Caco-2 (cell line): Measurements from ENCODE around the gene DEFB121. TPM values are rescaled to one million over a fixed set of nuclear protein-coding genes. Genes with fewer than 3 reads are reported as not detected.

Experiments used
- BruUV-seq: library from RNA; stranded (reverse); fragments of 400-500 nt; replicated peaks from 2 replicates; lab custom pipeline; 2021; lab: Mats Ljungman, UMichigan
- CTCF ChIA-PET: fragments of 300-600 bp; sonication (Branson Sonifier 250); formaldehyde crosslinking; loops from one replicate; lab custom pipeline; 2022; ENCODE audit warnings: antibody characterized with exemption; lab: Charles Lee
- POLR2A ChIA-PET: fragments of 300-600 bp; sonication (Branson Sonifier 250); formaldehyde crosslinking; loops from one replicate; lab custom pipeline; 2022; ENCODE audit warnings: antibody characterized with exemption; lab: Charles Lee
- DNase-seq, 2 experiments: peaks; one replicate each; pipeline versions ENCODE4 v3.0.0 to v3.0.0-alpha.2; 2020 to 2022
- H3K27me3 ChIP-seq: replicated peaks from 2 replicates; pipeline ENCODE4 v1.6.0; 2011; ENCODE audit warnings: low read length; ENCODE audit not compliant: control insufficient read depth, insufficient read depth
- H3K36me3 ChIP-seq: 2 replicates; pipeline ENCODE4 v1.5.1; 2011; ENCODE audit warnings: low read length; ENCODE audit not compliant: control insufficient read depth, insufficient read depth
- H3K4me1 ChIP-seq: fragments of 250-450 bp; sonication (Bioruptor Pico); 2 replicates; pipeline ENCODE4 v1.5.1; 2020; ENCODE audit warnings: mild to moderate bottlenecking
- H3K4me3 ChIP-seq: 2 replicates; pipeline ENCODE4 v1.5.1; 2011; ENCODE audit warnings: low read depth, mild to moderate bottlenecking, control low read depth, low read length
- H3K9me3 ChIP-seq: fragments of 250-450 bp; sonication (Bioruptor Pico); 2 replicates; pipeline ENCODE4 v1.5.1; 2020; ENCODE audit warnings: mild to moderate bottlenecking, moderate library complexity
- H3K27ac Mint-ChIP-seq: one replicate; pipeline ENCODE4 v1.8.0; 2022; ENCODE audit warnings: mixed read lengths; ENCODE audit not compliant: unreplicated experiment
- H3K27me3 Mint-ChIP-seq: one replicate; pipeline ENCODE4 v1.8.0; 2022; ENCODE audit warnings: mixed read lengths; ENCODE audit not compliant: insufficient read depth, unreplicated experiment
- H3K36me3 Mint-ChIP-seq: one replicate; pipeline ENCODE4 v1.8.0; 2022; ENCODE audit warnings: mild to moderate bottlenecking, mixed read lengths; ENCODE audit not compliant: insufficient read depth, unreplicated experiment
- H3K4me1 Mint-ChIP-seq: one replicate; pipeline ENCODE4 v1.8.0; 2022; ENCODE audit warnings: low read depth, mixed read lengths; ENCODE audit not compliant: unreplicated experiment
- H3K4me3 Mint-ChIP-seq: one replicate; pipeline ENCODE4 v1.8.0; 2022; ENCODE audit warnings: mild to moderate bottlenecking, moderate library complexity, mixed read lengths; ENCODE audit not compliant: unreplicated experiment
- H3K9me3 Mint-ChIP-seq: one replicate; pipeline ENCODE4 v1.8.0; 2022; ENCODE audit warnings: mixed read lengths; ENCODE audit not compliant: unreplicated experiment
- intact Hi-C: fragments of 100-400 bp; cut with micrococcal nuclease; formaldehyde crosslinking; loops from one replicate; pipeline ENCODE4 v1.10.0; 2022; ENCODE audit not compliant: unreplicated experiment
- total RNA-seq: library from RNA; stranded (reverse); gene quantifications from 2 replicates; pipeline ENCODE4 v1.2.3, GENCODE V29; 2022
- TF ChIP-seq, protein P1 (sequence below), 2 experiments: fragments of 200-600 bp in 1 of 2; IDR thresholded peaks; 1 replicate in 1 of 2; 2 replicates in 1 of 2; pipeline versions ENCODE4 v1.5.1 to v1.8.0; 2011 to 2022; ENCODE audit warnings: antibody characterized with exemption in 1 of 2, control low read depth in 1 of 2, inconsistent platforms in 1 of 2, low read depth in 1 of 2, low read length in 1 of 2, mild to moderate bottlenecking in 1 of 2, moderate library complexity in 1 of 2; ENCODE audit not compliant: insufficient read depth in 1 of 2, severe bottlenecking in 1 of 2, unreplicated experiment in 1 of 2

Gene DEFB121
- total RNA-seq, 1 experiment from 2014 or later: not detected

DNA sequence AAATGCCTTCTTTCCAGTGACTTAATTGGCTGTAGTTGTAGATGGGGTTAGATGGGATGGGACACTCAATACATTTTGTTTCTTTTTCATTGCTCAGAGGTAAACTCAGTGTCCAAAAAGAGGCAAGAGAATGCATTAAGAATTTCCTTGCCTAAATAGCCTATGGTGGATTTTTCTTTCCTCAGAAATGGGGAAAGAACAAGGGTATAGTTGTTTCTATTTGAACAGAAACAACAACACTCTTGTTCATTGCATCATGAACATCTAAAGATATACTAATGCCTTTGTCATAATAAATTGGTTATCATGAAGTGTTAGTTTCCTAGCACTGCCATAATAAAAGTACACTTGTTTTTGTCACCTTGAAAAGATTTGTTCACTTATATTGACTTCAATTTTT, 19.8 kb upstream of the DEFB121 start:
- CTCF ChIA-PET: no interaction called here

DNA sequence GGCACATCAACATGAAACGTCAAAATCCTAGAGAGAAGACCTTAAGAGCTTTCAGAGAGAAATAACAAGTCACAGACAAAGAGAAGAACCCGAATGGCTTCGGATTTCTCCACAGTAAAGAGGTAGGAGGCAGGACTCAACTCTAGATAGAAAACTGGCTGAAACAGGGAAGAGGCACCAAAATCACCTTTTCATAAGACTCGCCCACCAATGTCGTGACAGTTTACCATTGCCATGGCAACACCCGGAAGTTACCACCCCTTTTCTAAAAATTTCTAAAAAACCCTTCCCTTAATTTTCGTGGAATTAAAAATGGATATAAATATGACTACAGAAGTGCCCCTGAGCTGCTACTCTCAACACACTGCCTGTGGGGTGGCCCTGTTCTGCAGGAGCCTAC, 12.3 kb upstream of the DEFB121 start:
- no TSS peak for BruUV-seq
- Histone ChIP-seq H3K4me1 (no peaks in the 10 kb centered on the region), H3K4me3 (no peak overlapping the region), H3K9me3 (no peaks in the 10 kb centered on the region; the same call in 1 of the 2 replicates), H3K36me3 (no peaks in the 10 kb centered on the region), H3K27me3 (no peaks in the 10 kb centered on the region)
- ChIA-PET POLR2A (no interaction called here), CTCF (no interaction called here)
- no peak for DNase-seq
- no peaks in the 10 kb centered on the region for H3K9me3 Mint-ChIP-seq
- no peaks in the 10 kb centered on the region for H3K4me1 Mint-ChIP-seq
- no peak overlapping the region for H3K4me3 Mint-ChIP-seq
- no peaks in the 10 kb centered on the region for H3K36me3 Mint-ChIP-seq
- intact Hi-C loops: no loop called here
- H3K27me3 Mint-ChIP-seq: peaks cover 22% of the 10 kb centered on the region
- TF ChIP-seq, protein P1, sequence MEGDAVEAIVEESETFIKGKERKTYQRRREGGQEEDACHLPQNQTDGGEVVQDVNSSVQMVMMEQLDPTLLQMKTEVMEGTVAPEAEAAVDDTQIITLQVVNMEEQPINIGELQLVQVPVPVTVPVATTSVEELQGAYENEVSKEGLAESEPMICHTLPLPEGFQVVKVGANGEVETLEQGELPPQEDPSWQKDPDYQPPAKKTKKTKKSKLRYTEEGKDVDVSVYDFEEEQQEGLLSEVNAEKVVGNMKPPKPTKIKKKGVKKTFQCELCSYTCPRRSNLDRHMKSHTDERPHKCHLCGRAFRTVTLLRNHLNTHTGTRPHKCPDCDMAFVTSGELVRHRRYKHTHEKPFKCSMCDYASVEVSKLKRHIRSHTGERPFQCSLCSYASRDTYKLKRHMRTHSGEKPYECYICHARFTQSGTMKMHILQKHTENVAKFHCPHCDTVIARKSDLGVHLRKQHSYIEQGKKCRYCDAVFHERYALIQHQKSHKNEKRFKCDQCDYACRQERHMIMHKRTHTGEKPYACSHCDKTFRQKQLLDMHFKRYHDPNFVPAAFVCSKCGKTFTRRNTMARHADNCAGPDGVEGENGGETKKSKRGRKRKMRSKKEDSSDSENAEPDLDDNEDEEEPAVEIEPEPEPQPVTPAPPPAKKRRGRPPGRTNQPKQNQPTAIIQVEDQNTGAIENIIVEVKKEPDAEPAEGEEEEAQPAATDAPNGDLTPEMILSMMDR (IDR thresholded peaks at IDR 0.05; ENCODE audit: insufficient read depth in 1 of 2, low read depth in 1 of 2, low read length in 1 of 2, severe bottlenecking in 1 of 2, unreplicated experiment in 1 of 2): no peak
- no peak overlapping the region for H3K27ac Mint-ChIP-seq

More for the DNA sequence above, 19.8 kb upstream of the DEFB121 start:
- Mint-ChIP-seq H3K4me3 (no peak overlapping the region), H3K36me3 (no peaks in the 10 kb centered on the region), H3K4me1 (no peaks in the 10 kb centered on the region), H3K27me3 (peaks cover 19% of the 10 kb centered on the region), H3K9me3 (no peaks in the 10 kb centered on the region), H3K27ac (no peak overlapping the region)
- no peaks in the 10 kb centered on the region for H3K36me3 ChIP-seq
- H3K4me3 ChIP-seq: no peak overlapping the region
- no peaks in the 10 kb centered on the region for H3K4me1 ChIP-seq
- POLR2A ChIA-PET: no interaction called here
- intact Hi-C loops: no loop called here
- DNase-seq: no peak
- no peaks in the 10 kb centered on the region for H3K9me3 ChIP-seq
- no TSS peak for BruUV-seq
- no peaks in the 10 kb centered on the region for H3K27me3 ChIP-seq
- TF ChIP-seq, protein P1 (IDR thresholded peaks at IDR 0.05; ENCODE audit: insufficient read depth in 1 of 2, low read depth in 1 of 2, low read length in 1 of 2, severe bottlenecking in 1 of 2, unreplicated experiment in 1 of 2): no peak

DNA sequence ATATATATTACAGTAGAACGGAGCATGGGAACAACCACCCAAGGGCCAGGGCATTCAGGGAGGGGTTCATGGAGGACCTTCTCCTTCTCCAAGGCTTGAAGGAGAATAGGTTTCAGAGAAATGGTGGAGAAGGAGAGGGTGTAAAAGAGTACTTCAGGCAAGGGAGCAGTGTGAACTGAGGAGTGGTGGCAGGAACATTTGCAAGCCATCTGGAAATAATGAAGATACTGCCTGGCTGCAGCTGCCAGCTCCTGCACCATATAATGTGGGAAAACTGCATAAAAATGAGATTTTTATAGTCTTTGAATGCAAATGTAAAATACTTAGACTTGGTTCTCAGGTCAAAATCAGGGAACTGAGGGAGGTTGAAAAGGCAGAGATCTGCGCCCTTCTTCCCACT, 9.6 kb upstream of the DEFB121 start:
- Mint-ChIP-seq H3K27ac (no peak overlapping the region), H3K9me3 (no peaks in the 10 kb centered on the region), H3K27me3 (peaks cover 22% of the 10 kb centered on the region), H3K4me3 (no peak overlapping the region), H3K4me1 (no peaks in the 10 kb centered on the region), H3K36me3 (no peaks in the 10 kb centered on the region)
- TF ChIP-seq, protein P1 (IDR thresholded peaks at IDR 0.05; ENCODE audit: insufficient read depth in 1 of 2, low read depth in 1 of 2, low read length in 1 of 2, severe bottlenecking in 1 of 2, unreplicated experiment in 1 of 2): no peak
- H3K4me3 ChIP-seq: no peak overlapping the region
- no TSS peak for BruUV-seq
- H3K4me1 ChIP-seq: no peaks in the 10 kb centered on the region
- intact Hi-C loops: no loop called here
- no peaks in the 10 kb centered on the region for H3K27me3 ChIP-seq
- H3K9me3 ChIP-seq: no peaks in the 10 kb centered on the region; the same call in 1 of the 2 replicates
- ChIA-PET CTCF (no interaction called here), POLR2A (no interaction called here)
- no peak for DNase-seq
- H3K36me3 ChIP-seq: no peaks in the 10 kb centered on the region
